T-helper 2 cell treated with Interferon-gamma antibody and Interleukin-4, amounts not matched to agents 100 ng/mL and 5 ng/mL, for 36 hours (primary cell): Measurements from ENCODE around the gene RAD9A. TPM values are rescaled to one million over a fixed set of nuclear protein-coding genes. Genes with fewer than 3 reads are reported as not detected.

Source experiments
- intact Hi-C: fragments of 100-400 bp; cut with micrococcal nuclease; formaldehyde crosslinking; loops from one replicate; pipeline ENCODE4 v1.15.1; 2023
- total RNA-seq: library from RNA; stranded (reverse); gene quantifications from 2 replicates; pipeline ENCODE4 v1.2.3, GENCODE V29; 2022

The RAD9A gene
- total RNA-seq, 1 donor from 2014 or later, result 44.8 TPM

- intact Hi-C loops, result no loop called here
Measured at GRCh38 chr11:67393990-67394389, 2.2 kb downstream of the RAD9A start.

GRCh38 chr11:67395555-67396258 lies 3.9 kb downstream of the RAD9A start:
- intact Hi-C loops, result no loop called here

GRCh38 chr11:67396259-67396581 lies 4.4 kb downstream of the RAD9A start:
- intact Hi-C loops, result no loop called here

- intact Hi-C loops, result no loop called here
Measured at GRCh38 chr11:67396587-67397389, 5.0 kb downstream of the RAD9A start.

GRCh38 chr11:67397536-67397935 lies 5.8 kb downstream of the RAD9A start:
- intact Hi-C loops, result no loop called here

GRCh38 chr11:67397986-67398660 lies 6.3 kb downstream of the RAD9A start:
- intact Hi-C loops, result no loop called here

- intact Hi-C loops, result no loop called here
Measured at GRCh38 chr11:67398661-67399563, 7.1 kb downstream of the RAD9A start.

GRCh38 chr11:67400251-67400941 lies 8.6 kb downstream of the RAD9A start:
- intact Hi-C loops, result loop anchor here (5.0 kb wide), 1 partner anchor 113 kb away; the partner anchor contains the start of gene ANKRD13D

- intact Hi-C loops, result loop anchor here (1.0 to 5.0 kb wide), 2 partner anchors 9 to 114 kb away; partner anchors contain the start of gene ANKRD13D
Measured at GRCh38 chr11:67400942-67401494, 9.2 kb downstream of the RAD9A start.

- intact Hi-C loops, result loop anchor here (1.0 to 5.0 kb wide), 5 partner anchors 9 to 114 kb away; partner anchors contain the start of genes ANKRD13D and RPS6KB2
Measured at GRCh38 chr11:67401495-67402191, 9.9 kb downstream of the RAD9A start, which contains the start of gene PPP1CA. Gene PPP1CA, minus strand, starts transcription at chr11:67401858. Its CDS starts 76 bp downstream, at chr11:67401782.

GRCh38 chr11:67402192-67402839 lies 10.5 kb downstream of the RAD9A start:
- intact Hi-C loops, result loop anchor here (1.0 to 5.0 kb wide), 4 partner anchors 18 to 115 kb away; partner anchors contain the start of genes ANKRD13D and RPS6KB2

- intact Hi-C loops, result loop anchor here (1.0 to 5.0 kb wide), 6 partner anchors 18 to 116 kb away; partner anchors contain the start of genes ANKRD13D, RPS6KB2 and TMEM134
Measured at GRCh38 chr11:67403085-67403484, 11.3 kb downstream of the RAD9A start.

GRCh38 chr11:67404515-67405195 lies 12.9 kb downstream of the RAD9A start:
- intact Hi-C loops, result loop anchor here (5.0 kb wide), 1 partner anchor 117 kb away; the partner anchor contains the start of gene ANKRD13D

GRCh38 chr11:67405196-67405567 lies 13.4 kb downstream of the RAD9A start:
- intact Hi-C loops, result no loop called here

GRCh38 chr11:67405688-67406339 lies 14.0 kb downstream of the RAD9A start:
- intact Hi-C loops, result no loop called here

- intact Hi-C loops, result no loop called here
Measured at GRCh38 chr11:67406420-67406968, 14.7 kb downstream of the RAD9A start.
